ENCODE measurements around the gene OTOG. TPM values are rescaled to one million over a fixed set of nuclear protein-coding genes. Genes with fewer than 3 reads are reported as not detected.

Gene OTOG
- polyA plus RNA-seq, 4 donors = 0.22 to 0.75 (median 0.29) TPM

- peak in 1 of 4 donors; percentile 4 for DNase-seq (ENCODE audit: low read depth in 4 of 4, low spot score in 3 of 4)
Measured at GRCh38 chr11:17600316-17601255, 53.5 kb downstream of the OTOG start.

- peak in 3 of 4 donors; percentile 7 to 32 (median 10) for DNase-seq (ENCODE audit: low read depth in 4 of 4, low spot score in 3 of 4)
Measured at GRCh38 chr11:17601256-17601671, 54.2 kb downstream of the OTOG start.

- DNase-seq (ENCODE audit: low read depth in 4 of 4, low spot score in 3 of 4) = no peak
Measured at GRCh38 chr11:17601676-17602075, 54.6 kb downstream of the OTOG start.

GRCh38 chr11:17602105-17603001 lies 55.3 kb downstream of the OTOG start:
- no peak for DNase-seq (ENCODE audit: low read depth in 4 of 4, low spot score in 3 of 4)

GRCh38 chr11:17603056-17603825 lies 56.2 kb downstream of the OTOG start:
- no peak for DNase-seq (ENCODE audit: low read depth in 4 of 4, low spot score in 3 of 4)

GRCh38 chr11:17604201-17604914 lies 57.3 kb downstream of the OTOG start:
- no peak for DNase-seq (ENCODE audit: low read depth in 4 of 4, low spot score in 3 of 4)

GRCh38 chr11:17604915-17605233 lies 57.8 kb downstream of the OTOG start:
- DNase-seq (ENCODE audit: low read depth in 4 of 4, low spot score in 3 of 4) = no peak

- no peak for DNase-seq (ENCODE audit: low read depth in 4 of 4, low spot score in 3 of 4)
Measured at GRCh38 chr11:17605651-17606122, 58.6 kb downstream of the OTOG start.

- no peak for DNase-seq (ENCODE audit: low read depth in 4 of 4, low spot score in 3 of 4)
Measured at GRCh38 chr11:17606233-17607082, 59.4 kb downstream of the OTOG start.

GRCh38 chr11:17607083-17607429 lies 60.0 kb downstream of the OTOG start:
- no peak for DNase-seq (ENCODE audit: low read depth in 4 of 4, low spot score in 3 of 4)

GRCh38 chr11:17607591-17608570 lies 60.8 kb downstream of the OTOG start:
- DNase-seq (ENCODE audit: low read depth in 4 of 4, low spot score in 3 of 4) = no peak

- DNase-seq (ENCODE audit: low read depth in 4 of 4, low spot score in 3 of 4) = no peak
Measured at GRCh38 chr11:17608821-17609220, 61.8 kb downstream of the OTOG start.

- no peak for DNase-seq (ENCODE audit: low read depth in 4 of 4, low spot score in 3 of 4)
Measured at GRCh38 chr11:17609291-17610084, 62.4 kb downstream of the OTOG start.

GRCh38 chr11:17610085-17610894 lies 63.2 kb downstream of the OTOG start:
- DNase-seq (ENCODE audit: low read depth in 4 of 4, low spot score in 3 of 4) = no peak

GRCh38 chr11:17611049-17611448 lies 64.0 kb downstream of the OTOG start:
- no peak for DNase-seq (ENCODE audit: low read depth in 4 of 4, low spot score in 3 of 4)

- DNase-seq (ENCODE audit: low read depth in 4 of 4, low spot score in 3 of 4) = no peak
Measured at GRCh38 chr11:17611503-17612220, 64.6 kb downstream of the OTOG start.
